VCaP (cell line): ENCODE results near the gene UBAC2.
A peak's percentile ranks its signal among the peaks of the same experiment; 100 is the strongest.
"Not testable (repeated sequence)": the region's sequence is repeated elsewhere in the genome, so short reads cannot be mapped to it uniquely, and the experiment has no call there.

Experiments used
- H3K27ac ChIP-seq: fragments of 450-650 bp; 2 replicates; pipeline ENCODE4 v1.5.1; 2017
- TF ChIP-seq, protein P1 (sequence below): fragments of 450-650 bp; conservative IDR thresholded peaks from 2 replicates; pipeline ENCODE4 v1.5.1; 2017; ENCODE audit warnings: mild to moderate bottlenecking, moderate library complexity

Gene UBAC2

DNA sequence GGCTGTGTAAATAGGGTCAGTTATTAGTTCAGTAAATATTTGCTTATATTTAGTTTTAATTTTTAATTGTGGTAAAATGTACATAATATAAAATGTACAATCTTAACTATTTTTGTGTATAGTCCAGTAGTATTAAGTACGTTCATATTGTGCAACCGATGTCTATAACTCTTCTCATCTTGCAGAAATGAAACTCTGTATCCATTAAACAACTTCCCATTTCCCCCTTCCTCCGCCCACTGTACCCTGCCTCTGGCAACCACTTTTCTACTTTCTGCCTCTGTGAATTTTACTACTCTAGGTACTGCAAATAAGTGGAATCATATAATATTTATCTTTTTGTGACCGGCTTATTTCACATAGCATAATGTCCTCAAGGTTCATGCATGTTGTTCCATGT, 24.4 kb downstream of the UBAC2 start:
- H3K27ac ChIP-seq: peak overlapping the region; percentile 28
- TF ChIP-seq, protein P1, sequence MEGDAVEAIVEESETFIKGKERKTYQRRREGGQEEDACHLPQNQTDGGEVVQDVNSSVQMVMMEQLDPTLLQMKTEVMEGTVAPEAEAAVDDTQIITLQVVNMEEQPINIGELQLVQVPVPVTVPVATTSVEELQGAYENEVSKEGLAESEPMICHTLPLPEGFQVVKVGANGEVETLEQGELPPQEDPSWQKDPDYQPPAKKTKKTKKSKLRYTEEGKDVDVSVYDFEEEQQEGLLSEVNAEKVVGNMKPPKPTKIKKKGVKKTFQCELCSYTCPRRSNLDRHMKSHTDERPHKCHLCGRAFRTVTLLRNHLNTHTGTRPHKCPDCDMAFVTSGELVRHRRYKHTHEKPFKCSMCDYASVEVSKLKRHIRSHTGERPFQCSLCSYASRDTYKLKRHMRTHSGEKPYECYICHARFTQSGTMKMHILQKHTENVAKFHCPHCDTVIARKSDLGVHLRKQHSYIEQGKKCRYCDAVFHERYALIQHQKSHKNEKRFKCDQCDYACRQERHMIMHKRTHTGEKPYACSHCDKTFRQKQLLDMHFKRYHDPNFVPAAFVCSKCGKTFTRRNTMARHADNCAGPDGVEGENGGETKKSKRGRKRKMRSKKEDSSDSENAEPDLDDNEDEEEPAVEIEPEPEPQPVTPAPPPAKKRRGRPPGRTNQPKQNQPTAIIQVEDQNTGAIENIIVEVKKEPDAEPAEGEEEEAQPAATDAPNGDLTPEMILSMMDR: no peak

DNA sequence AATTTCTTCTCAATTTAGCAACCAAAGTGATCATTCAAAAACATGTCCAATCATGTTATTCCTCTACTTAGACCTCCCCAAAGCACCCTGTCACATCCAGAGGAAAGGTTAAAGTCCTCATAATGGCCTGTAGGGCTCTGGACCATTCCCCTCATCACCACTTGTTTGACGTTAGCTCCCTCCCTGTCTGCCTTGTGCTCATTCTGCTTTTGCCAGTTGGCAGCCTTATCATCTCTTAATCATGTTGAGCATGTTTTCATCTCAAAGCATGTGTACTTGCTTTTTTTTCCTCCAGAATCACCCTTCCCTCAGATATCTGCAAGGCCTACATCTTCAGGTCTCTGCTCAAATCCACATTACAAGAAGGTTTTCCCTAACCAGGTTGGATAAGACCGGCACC, 25.9 kb downstream of the UBAC2 start:
- H3K27ac ChIP-seq: no peak overlapping the region
- TF ChIP-seq, protein P1: no peak

DNA sequence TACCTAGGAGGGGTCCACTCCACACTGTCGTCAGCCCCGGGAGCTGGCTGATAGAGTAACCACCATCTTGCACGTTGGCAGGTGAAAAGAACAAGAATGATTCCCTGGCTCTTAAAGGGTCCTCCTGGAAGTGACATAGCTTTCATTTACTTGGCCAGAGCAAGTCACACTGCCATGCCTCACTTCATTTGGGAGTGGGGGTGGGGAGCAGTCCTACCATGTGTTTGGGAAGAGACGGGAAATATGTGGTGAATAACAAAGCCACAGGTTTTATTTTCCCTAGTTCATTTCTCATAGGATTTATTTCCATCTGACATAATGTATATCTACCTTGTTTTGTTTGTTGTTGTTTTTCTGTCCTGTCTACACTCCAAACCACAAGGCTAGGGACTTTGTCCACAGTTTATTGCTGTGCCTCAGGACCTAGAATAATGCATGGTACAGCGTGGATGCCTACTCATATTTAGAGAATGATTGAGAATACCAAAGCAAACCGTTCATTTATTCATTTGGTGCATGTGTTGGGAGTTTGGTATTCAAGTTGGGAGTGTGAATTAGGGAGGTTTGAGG, 26.8 kb downstream of the UBAC2 start:
- H3K27ac ChIP-seq: no peak overlapping the region
- TF ChIP-seq, protein P1: no peak

DNA sequence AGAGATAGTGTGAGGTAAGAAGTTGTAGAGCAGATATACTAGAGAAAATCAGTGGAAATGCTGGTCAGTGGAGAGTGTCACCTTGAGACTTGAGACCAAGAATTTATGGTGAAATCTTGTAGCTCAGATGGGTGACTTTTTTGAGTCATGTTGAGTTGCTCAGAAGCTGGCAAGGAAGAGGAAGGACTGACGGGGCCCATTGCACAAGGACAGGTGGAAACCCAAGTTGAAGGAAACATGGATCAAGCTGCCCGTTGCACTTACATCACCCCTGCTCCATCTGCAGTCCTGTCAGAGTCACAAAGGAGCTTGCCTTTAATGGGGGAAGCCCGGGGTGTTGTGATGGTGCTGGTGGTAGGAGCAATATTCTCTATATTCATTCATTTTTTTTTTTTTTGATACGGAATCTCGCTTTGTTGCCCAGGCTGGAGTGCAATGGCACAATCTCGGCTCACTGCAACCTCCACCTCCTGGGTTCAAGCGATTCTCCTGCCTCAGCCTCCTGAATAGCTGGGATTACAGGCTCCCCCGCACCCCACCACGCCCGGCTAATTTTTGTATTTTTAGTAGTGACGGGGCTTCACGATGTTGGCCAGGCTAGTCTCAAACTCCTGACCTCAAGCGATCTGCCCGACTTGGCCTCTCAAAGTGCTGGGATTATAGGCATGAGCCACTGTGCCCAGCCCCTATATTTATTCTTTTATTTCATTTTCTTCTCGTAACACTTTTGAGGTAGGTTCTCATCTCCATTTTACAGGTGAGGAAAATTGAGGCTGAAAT, 27.4 kb downstream of the UBAC2 start:
- no peak overlapping the region for H3K27ac ChIP-seq

DNA sequence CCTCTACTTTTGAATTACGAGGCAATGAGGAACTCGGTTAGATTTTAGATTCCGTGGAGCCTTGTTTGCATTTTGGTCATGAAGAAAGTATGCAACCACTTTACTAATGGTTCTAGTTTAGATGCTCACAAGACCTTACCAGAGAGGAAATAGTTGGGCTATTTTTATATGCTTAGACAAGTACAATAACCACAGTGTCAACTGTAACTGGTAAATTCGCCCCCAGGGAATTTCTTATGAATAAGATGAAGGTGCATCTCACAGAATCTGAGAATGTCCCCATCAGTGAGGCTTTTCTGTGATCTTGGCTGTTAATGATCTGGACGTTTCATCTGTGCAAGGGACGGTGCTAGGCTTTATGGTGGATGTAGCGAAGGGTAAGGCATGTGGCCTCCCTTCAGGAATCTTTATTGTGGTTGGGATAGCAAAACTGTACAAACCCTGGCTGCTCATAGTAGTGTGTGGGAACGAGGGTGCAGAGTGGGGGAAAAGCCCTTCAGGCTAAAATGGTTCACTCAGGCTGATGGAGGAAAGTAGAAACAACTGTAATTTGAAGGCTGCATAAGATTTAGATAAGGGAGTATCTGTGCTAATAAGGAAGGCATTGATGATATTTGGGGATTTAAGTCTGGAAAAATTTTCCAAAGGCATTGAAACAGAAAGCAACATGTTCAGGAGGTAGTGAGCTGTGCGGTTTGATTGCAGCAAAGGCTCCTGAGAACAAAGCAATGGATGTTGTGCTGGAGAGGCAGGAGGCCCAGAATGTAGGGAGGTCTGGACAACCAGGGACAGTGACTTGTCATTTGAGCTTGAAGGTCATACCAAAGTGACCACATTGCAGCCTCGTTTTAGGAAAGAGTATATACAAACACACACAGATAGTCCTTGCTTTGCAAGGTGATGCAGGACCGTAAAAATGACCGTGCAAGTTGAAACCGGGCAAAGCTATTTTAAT, 28.4 kb downstream of the UBAC2 start:
- H3K27ac ChIP-seq: no peak overlapping the region
- TF ChIP-seq, protein P1: no peak

More for the DNA sequence above, 27.4 kb downstream of the UBAC2 start:
- TF ChIP-seq, protein P1: no peak

DNA sequence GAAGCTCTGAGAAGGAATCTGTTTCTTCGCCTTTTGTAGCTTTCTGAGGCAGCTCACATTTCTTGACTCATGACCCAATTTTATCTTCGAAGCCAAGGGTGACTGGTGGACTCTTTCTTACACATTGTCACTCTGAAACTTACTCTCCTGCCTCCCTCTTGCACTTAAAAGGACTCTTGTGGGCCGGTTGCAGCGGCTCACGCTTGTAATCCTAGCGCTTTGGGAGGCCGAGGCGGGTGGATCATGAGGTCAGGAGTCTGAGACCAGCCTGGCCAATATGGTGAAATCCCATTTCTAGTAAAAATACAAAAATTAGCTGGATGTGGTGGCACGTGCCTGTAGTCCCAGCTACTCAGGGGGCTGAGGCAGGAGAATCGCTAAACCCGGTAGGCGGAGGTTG, 29.9 kb downstream of the UBAC2 start:
- not testable (repeated sequence) for H3K27ac ChIP-seq

DNA sequence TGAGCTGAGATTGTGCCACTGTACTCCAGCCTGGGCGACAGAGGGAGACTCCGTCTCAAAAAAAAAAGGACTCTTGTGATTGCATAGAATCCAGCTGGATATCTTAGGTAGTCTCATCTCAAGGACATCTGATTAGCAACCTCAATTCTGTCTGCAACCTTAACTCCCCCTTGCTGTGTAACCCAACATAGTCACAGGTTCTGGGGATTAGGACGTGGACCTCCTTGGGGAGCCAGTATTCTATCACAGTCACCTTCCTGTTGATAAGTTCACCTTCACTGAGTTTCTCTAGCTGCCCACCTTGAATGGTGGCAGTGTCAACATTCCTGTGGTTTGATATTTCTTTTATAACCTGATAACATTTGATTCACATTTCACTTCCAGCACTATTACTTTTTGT, 30.3 kb downstream of the UBAC2 start:
- H3K27ac ChIP-seq: no peak overlapping the region
- TF ChIP-seq, protein P1: no peak
